HL-60 (cell line): ENCODE measurements around the gene SLC9C1.

Experiments
- DNase-seq, 2 experiments: peaks; one replicate each; pipeline ENCODE4 v3.0.0-alpha.2; 2010 to 2020; ENCODE audit warnings: low read depth in 1 of 2, low spot score in 1 of 2
- H3K27ac ChIP-seq: fragments of 250-450 bp; sonication (Bioruptor Pico); replicated peaks from 2 replicates; pipeline ENCODE4 v1.5.1; 2020; ENCODE audit warnings: mild to moderate bottlenecking, moderate library complexity
- H3K27me3 ChIP-seq: fragments of 250-450 bp; sonication (Bioruptor Pico); 2 replicates; pipeline ENCODE4 v1.5.1; 2021; ENCODE audit warnings: mild to moderate bottlenecking, moderate library complexity; ENCODE audit not compliant: insufficient read depth, poor library complexity, severe bottlenecking
- H3K4me3 ChIP-seq: replicated peaks from 2 replicates; pipeline ENCODE4 v1.5.1; 2011; ENCODE audit warnings: mild to moderate bottlenecking, control low read depth, low read length; ENCODE audit not compliant: insufficient read depth
- GABPA ChIP-seq: IDR thresholded peaks from 2 replicates; pipeline ENCODE4 v1.6.1; 2012; ENCODE audit warnings: low read depth
- POLR2AphosphoS5 ChIP-seq: IDR thresholded peaks from 2 replicates; pipeline ENCODE4 v1.6.1; 2012; ENCODE audit warnings: low read depth
- REST ChIP-seq: IDR thresholded peaks from 2 replicates; pipeline ENCODE4 v1.6.1; 2012; ENCODE audit warnings: low read depth; ENCODE audit not compliant: insufficient replicate concordance
- SPI1 ChIP-seq: IDR thresholded peaks from 2 replicates; pipeline ENCODE4 v1.6.1; 2012; ENCODE audit warnings: low read depth, mild to moderate bottlenecking, borderline replicate concordance
- TF ChIP-seq, protein P1 (sequence below): IDR thresholded peaks from one replicate; pipeline ENCODE4 v1.5.1; 2011; ENCODE audit warnings: low read length, control low read depth, inconsistent platforms; ENCODE audit not compliant: insufficient read depth

Gene SLC9C1

GRCh38 chr3:112230033-112230432 is 64.0 kb downstream of the SLC9C1 start:
- no peak overlapping the region for H3K4me3 ChIP-seq
- H3K27me3 ChIP-seq: no peaks in the 10 kb centered on the region
- no peak for TF ChIP-seq REST
- no peak for TF ChIP-seq POLR2AphosphoS5
- TF ChIP-seq, protein P1, sequence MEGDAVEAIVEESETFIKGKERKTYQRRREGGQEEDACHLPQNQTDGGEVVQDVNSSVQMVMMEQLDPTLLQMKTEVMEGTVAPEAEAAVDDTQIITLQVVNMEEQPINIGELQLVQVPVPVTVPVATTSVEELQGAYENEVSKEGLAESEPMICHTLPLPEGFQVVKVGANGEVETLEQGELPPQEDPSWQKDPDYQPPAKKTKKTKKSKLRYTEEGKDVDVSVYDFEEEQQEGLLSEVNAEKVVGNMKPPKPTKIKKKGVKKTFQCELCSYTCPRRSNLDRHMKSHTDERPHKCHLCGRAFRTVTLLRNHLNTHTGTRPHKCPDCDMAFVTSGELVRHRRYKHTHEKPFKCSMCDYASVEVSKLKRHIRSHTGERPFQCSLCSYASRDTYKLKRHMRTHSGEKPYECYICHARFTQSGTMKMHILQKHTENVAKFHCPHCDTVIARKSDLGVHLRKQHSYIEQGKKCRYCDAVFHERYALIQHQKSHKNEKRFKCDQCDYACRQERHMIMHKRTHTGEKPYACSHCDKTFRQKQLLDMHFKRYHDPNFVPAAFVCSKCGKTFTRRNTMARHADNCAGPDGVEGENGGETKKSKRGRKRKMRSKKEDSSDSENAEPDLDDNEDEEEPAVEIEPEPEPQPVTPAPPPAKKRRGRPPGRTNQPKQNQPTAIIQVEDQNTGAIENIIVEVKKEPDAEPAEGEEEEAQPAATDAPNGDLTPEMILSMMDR: no peak
- TF ChIP-seq SPI1: no peak
- no peak for TF ChIP-seq GABPA
- no peak overlapping the region for H3K27ac ChIP-seq
- DNase-seq: no peak

- TF ChIP-seq REST: no peak
These were observed 65.2 kb downstream of the SLC9C1 start for GRCh38 chr3:112228786-112229185.

DNA sequence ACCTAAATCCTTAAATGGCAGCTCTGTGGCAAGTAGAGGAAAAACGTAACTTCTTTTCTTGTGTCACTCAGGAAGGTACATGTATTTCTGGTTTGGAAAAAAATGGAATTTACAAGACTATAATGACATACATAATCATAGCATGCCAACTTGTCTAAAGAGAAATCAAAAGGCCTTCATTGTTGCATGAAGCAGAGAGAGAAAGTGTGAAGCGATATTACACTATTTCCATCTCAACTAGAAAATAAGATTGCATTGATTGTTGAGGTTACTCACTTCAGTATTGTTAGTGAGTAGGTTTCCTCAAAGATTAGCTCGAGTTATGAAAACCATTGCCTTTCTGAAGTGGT is 93.7 kb downstream of the SLC9C1 start:
- DNase-seq: no peak
- H3K27me3 ChIP-seq: no peaks in the 10 kb centered on the region
- no peak overlapping the region for H3K27ac ChIP-seq
- TF ChIP-seq POLR2AphosphoS5 (no peak), SPI1 (no peak), REST (no peak), GABPA (no peak)
- TF ChIP-seq, protein P1: no peak
- H3K4me3 ChIP-seq: no peak overlapping the region

More at GRCh38 chr3:112228786-112229185, 65.2 kb downstream of the SLC9C1 start:
- Histone ChIP-seq H3K27me3 (no peaks in the 10 kb centered on the region), H3K27ac (no peak overlapping the region), H3K4me3 (no peak overlapping the region)
- no peak for DNase-seq

GRCh38 chr3:112199622-112200316 is 94.2 kb downstream of the SLC9C1 start:
- TF ChIP-seq GABPA (no peak), SPI1 (no peak), REST (no peak), POLR2AphosphoS5 (no peak)
- TF ChIP-seq, protein P1: no peak
- no peak for DNase-seq
- Histone ChIP-seq H3K27ac (no peak overlapping the region), H3K4me3 (no peak overlapping the region), H3K27me3 (no peaks in the 10 kb centered on the region)
